HepG2 (cell line): ENCODE data around the gene TEKTIP1. TPM values are rescaled to one million over a fixed set of nuclear protein-coding genes. Genes with fewer than 3 reads are reported as not detected.
A peak's percentile ranks its signal among the peaks of the same experiment; 100 is the strongest.

ENCODE experiments used
- ATAC-seq: fragments of 200-7000 bp; cut with Tn5 transposase; 3 replicates; pipeline ENCODE4 v1.9.1; 2020; ENCODE audit warnings: mild to moderate bottlenecking, moderate library complexity
- BruUV-seq: library from RNA; stranded (reverse); fragments of 400-500 nt; replicated peaks from 2 replicates; lab custom pipeline; 2021; lab: Mats Ljungman, UMichigan
- CTCF ChIA-PET: fragments of 300-600 bp; formaldehyde crosslinking; extraction: SDS; loops from one replicate; lab custom pipeline; 2021; ENCODE audit warnings: low total read pairs, inconsistent platforms, low intra/inter-chr PET ratio; lab: Yijun Ruan, JAX
- POLR2A ChIA-PET: fragments of 350-600 bp; sonication (Branson Sonifier 250); formaldehyde crosslinking; loops from one replicate; lab custom pipeline; 2020; ENCODE audit warnings: antibody characterized with exemption, inconsistent platforms; lab: Yijun Ruan, JAX
- DNase-seq: peaks from one replicate; pipeline ENCODE4 v3.0.0-alpha.2; 2015; ENCODE audit warnings: low spot score
- FAIRE-seq: peaks from 3 replicates; lab custom pipeline; 2011; peaks lifted over from hg19 to GRCh38; lab: Jason Lieb, UNC
- H2AFZ ChIP-seq: one replicate; pipeline ENCODE4 v1.6.1; 2011; ENCODE audit warnings: low read length, inconsistent platforms
- H3K27ac ChIP-seq: fragments of 300-600 bp; 3 replicates; pipeline ENCODE4 v1.8.0; 2011; ENCODE audit warnings: mixed run types, mild to moderate bottlenecking, mixed read lengths, low read length, inconsistent platforms; ENCODE audit not compliant: insufficient read depth; ENCODE audit errors: extremely low read length
- H3K27me3 ChIP-seq, 2 experiments: fragments of 200-600 bp in 1 of 2; 2 replicates in 1 of 2; 3 replicates in 1 of 2; pipeline versions ENCODE4 v1.6.0 to v1.8.0; 2011; ENCODE audit warnings: low read length in 2 of 2, mild to moderate bottlenecking in 2 of 2, moderate library complexity in 2 of 2, inconsistent platforms in 1 of 2; ENCODE audit not compliant: insufficient read depth in 2 of 2, control insufficient read depth in 1 of 2
- H3K36me3 ChIP-seq, 2 experiments: fragments of 200-600 bp in 1 of 2; replicated peaks in 1 of 2; 2 replicates in 1 of 2; 3 replicates in 1 of 2; pipeline versions ENCODE4 v1.5.1 to v1.8.0; 2011; ENCODE audit warnings: low read length in 2 of 2, inconsistent platforms in 1 of 2; ENCODE audit not compliant: insufficient read depth in 2 of 2, control insufficient read depth in 1 of 2
- H3K4me1 ChIP-seq: 2 replicates; pipeline ENCODE4 v1.5.1; 2012; ENCODE audit warnings: low read length, inconsistent platforms; ENCODE audit not compliant: insufficient read depth
- H3K4me2 ChIP-seq: 2 replicates; pipeline ENCODE4 v1.6.0; 2011; ENCODE audit warnings: low read depth, low read length, inconsistent platforms
- H3K4me3 ChIP-seq, 3 experiments: fragments of 200-600 bp in 1 of 3; sonication (generic), shearing (Covaris generic) in 1 of 3; replicated peaks in 1 of 3; 2 replicates each; pipeline ENCODE4 v1.5.1; 2011 to 2016; ENCODE audit warnings: low read length in 3 of 3, inconsistent platforms in 2 of 3, low read depth in 2 of 3, mild to moderate bottlenecking in 2 of 3, control low read depth in 1 of 3, mixed read lengths in 1 of 3; ENCODE audit not compliant: insufficient read depth in 1 of 3
- H3K79me2 ChIP-seq: one replicate; pipeline ENCODE4 v1.6.1; 2011; ENCODE audit warnings: low read length, inconsistent platforms; ENCODE audit not compliant: insufficient read depth
- H3K9ac ChIP-seq: 2 replicates; pipeline ENCODE4 v1.6.0; 2011; ENCODE audit warnings: mild to moderate bottlenecking, low read depth, low read length, inconsistent platforms; ENCODE audit not compliant: insufficient read depth
- H3K9me3 ChIP-seq: 2 replicates; pipeline ENCODE4 v1.5.1; 2012; ENCODE audit warnings: mild to moderate bottlenecking, low read length
- H4K20me1 ChIP-seq: 2 replicates; pipeline ENCODE4 v1.6.0; 2011; ENCODE audit warnings: inconsistent platforms, mild to moderate bottlenecking, low read length, moderate library complexity; ENCODE audit not compliant: insufficient read depth
- FOXJ3 ChIP-seq: sonication (generic); formaldehyde crosslinking; IDR thresholded peaks from 2 replicates; pipeline ENCODE4 v1.4.0; 2020; ENCODE audit warnings: missing genetic modification reagents, mild to moderate bottlenecking, borderline replicate concordance
- MYNN ChIP-seq: sonication (generic); formaldehyde crosslinking; IDR thresholded peaks from 2 replicates; pipeline ENCODE4 v1.4.0; 2020; ENCODE audit warnings: mild to moderate bottlenecking, low read depth, missing genetic modification reagents
- NFE2L2 ChIP-seq: fragments of 150-350 bp; IDR thresholded peaks from 2 replicates; pipeline ENCODE4 v1.6.1; 2014; ENCODE audit warnings: low read length
- NFYB ChIP-seq: sonication (generic); formaldehyde crosslinking; IDR thresholded peaks from 2 replicates; pipeline ENCODE4 v1.4.0; 2020; ENCODE audit warnings: missing genetic modification reagents
- NFYC ChIP-seq: IDR thresholded peaks from 2 replicates; pipeline ENCODE4 v1.6.1; 2016; ENCODE audit warnings: missing genetic modification reagents, missing compliant biosample characterization
- POLR2AphosphoS2 ChIP-seq: IDR thresholded peaks from 2 replicates; pipeline ENCODE4 v1.6.1; 2011; ENCODE audit warnings: low read depth, low read length, improper control_type of control experiment
- POLR2G ChIP-seq: fragments of 200-400 bp; formaldehyde crosslinking; IDR thresholded peaks from 2 replicates; pipeline ENCODE4 v1.6.1; 2018; ENCODE audit warnings: mild to moderate bottlenecking, low read depth, low read length, moderate library complexity
- PRPF4 ChIP-seq: fragments of 200-400 bp; formaldehyde crosslinking; IDR thresholded peaks from 2 replicates; pipeline ENCODE4 v1.6.1; 2016; ENCODE audit warnings: low read length, low read depth; ENCODE audit not compliant: poor library complexity, severe bottlenecking
- RNF2 ChIP-seq: fragments of 450-650 bp; conservative IDR thresholded peaks from 2 replicates; pipeline ENCODE4 v1.6.1; 2016; ENCODE audit warnings: low read depth
- SPEN ChIP-seq: sonication (generic); formaldehyde crosslinking; IDR thresholded peaks from 2 replicates; pipeline ENCODE4 v1.5.1; 2020; ENCODE audit warnings: low read depth, mild to moderate bottlenecking, missing genetic modification reagents
- SRSF4 ChIP-seq: fragments of 200-400 bp; formaldehyde crosslinking; IDR thresholded peaks from one replicate; pipeline ENCODE4 v1.6.1; 2018; ENCODE audit warnings: mild to moderate bottlenecking, low read depth, low read length, moderate library complexity; ENCODE audit not compliant: poor library complexity, severe bottlenecking
- ZBTB7B ChIP-seq: sonication (generic); formaldehyde crosslinking; IDR thresholded peaks from 2 replicates; pipeline ENCODE4 v1.4.0; 2020; ENCODE audit warnings: missing genetic modification reagents
- ZFP41 ChIP-seq: sonication (generic); formaldehyde crosslinking; IDR thresholded peaks from 2 replicates; pipeline ENCODE4 v1.4.0; 2020; ENCODE audit warnings: mild to moderate bottlenecking, missing genetic modification reagents, borderline replicate concordance
- ZNF230 ChIP-seq: sonication (generic); formaldehyde crosslinking; IDR thresholded peaks from 2 replicates; pipeline ENCODE4 v1.4.0; 2020; ENCODE audit warnings: mild to moderate bottlenecking, missing genetic modification reagents
- ZNF30 ChIP-seq: sonication (generic); formaldehyde crosslinking; IDR thresholded peaks from 2 replicates; pipeline ENCODE4 v1.5.0; 2020; ENCODE audit warnings: mild to moderate bottlenecking, missing genetic modification reagents
- ZNF33B ChIP-seq: sonication (generic); formaldehyde crosslinking; IDR thresholded peaks from 2 replicates; pipeline ENCODE4 v1.5.1; 2020; ENCODE audit warnings: mild to moderate bottlenecking, missing genetic modification reagents
- ZNF530 ChIP-seq: sonication (generic); formaldehyde crosslinking; IDR thresholded peaks from 2 replicates; pipeline ENCODE4 v1.5.0; 2020; ENCODE audit warnings: low read depth, mild to moderate bottlenecking, missing genetic modification reagents
- ZNF564 ChIP-seq: sonication (generic); formaldehyde crosslinking; IDR thresholded peaks from 2 replicates; pipeline ENCODE4 v1.8.1; 2023; ENCODE audit warnings: mild to moderate bottlenecking, missing genetic modification reagents
- WGBS: methylation state at CpG from one replicate; pipeline ENCODE4 v1.1.6; 2017; ENCODE audit warnings: low lambda C conversion rate; 5-methylcytosine and 5-hydroxymethylcytosine counted together
- in situ Hi-C: cut with HindIII; loops from 2 replicates; pipeline ENCODE4 v1.10.0; 2017; ENCODE audit warnings: low pct_unique_long_range_greater_than_20kb; ENCODE audit not compliant: extremely low pct_ligation_motif_present
- intact Hi-C: fragments of 100-400 bp; cut with micrococcal nuclease; formaldehyde crosslinking; loops from one replicate; pipeline ENCODE4 v1.10.0; 2022; ENCODE audit not compliant: unreplicated experiment
- polyA plus RNA-seq, 8 experiments: library from polyadenylated mRNA; depleted of rRNA in 3 of 8; stranded (reverse) in 7 of 8; unstranded in 1 of 8; fragments of >200 nt; fragmentation: Illumina TruSeq in 4 of 8; extraction: Trizol in 4 of 8; gene quantifications; 2 replicates each; pipeline versions ENCODE4 v1.2.1 to v1.2.3, GENCODE V29; 2011 to 2016; ENCODE audit warnings: low read depth in 4 of 8, missing spikeins in 1 of 8, mixed read lengths in 1 of 8; ENCODE audit not compliant: insufficient read depth in 1 of 8
- total RNA-seq, 5 experiments: library from RNA; depleted of rRNA; stranded (reverse); fragments of >200 nt; fragmentation: Illumina TruSeq; extraction: Trizol; gene quantifications; 2 replicates each; pipeline ENCODE4 v1.2.3, GENCODE V29; 2016; ENCODE audit warnings: low read depth in 1 of 5
- TF ChIP-seq, protein P1 (sequence below): IDR thresholded peaks from 2 replicates; pipeline ENCODE4 v1.6.1; 2016; ENCODE audit warnings: mild to moderate bottlenecking, missing biosample characterization, missing genetic modification reagents
- TF ChIP-seq, protein P2 (sequence below): IDR thresholded peaks from 2 replicates; pipeline ENCODE4 v1.6.1; 2016; ENCODE audit warnings: low read depth, borderline replicate concordance
- TF ChIP-seq, protein P3 (sequence below): sonication (generic); formaldehyde crosslinking; IDR thresholded peaks from 2 replicates; pipeline ENCODE4 v1.4.0; 2020; ENCODE audit warnings: mild to moderate bottlenecking, missing genetic modification reagents
- TF ChIP-seq, protein P4 (sequence below): sonication (generic); formaldehyde crosslinking; IDR thresholded peaks from 2 replicates; pipeline ENCODE4 v1.5.0; 2020; ENCODE audit warnings: missing genetic modification reagents, mild to moderate bottlenecking, borderline replicate concordance

The TEKTIP1 gene
- total and polyA plus RNA-seq, 2 of the 13 experiments (the other 11 are each of a cell fraction or from before 2014, with no cell fraction given), result not detected

DNA sequence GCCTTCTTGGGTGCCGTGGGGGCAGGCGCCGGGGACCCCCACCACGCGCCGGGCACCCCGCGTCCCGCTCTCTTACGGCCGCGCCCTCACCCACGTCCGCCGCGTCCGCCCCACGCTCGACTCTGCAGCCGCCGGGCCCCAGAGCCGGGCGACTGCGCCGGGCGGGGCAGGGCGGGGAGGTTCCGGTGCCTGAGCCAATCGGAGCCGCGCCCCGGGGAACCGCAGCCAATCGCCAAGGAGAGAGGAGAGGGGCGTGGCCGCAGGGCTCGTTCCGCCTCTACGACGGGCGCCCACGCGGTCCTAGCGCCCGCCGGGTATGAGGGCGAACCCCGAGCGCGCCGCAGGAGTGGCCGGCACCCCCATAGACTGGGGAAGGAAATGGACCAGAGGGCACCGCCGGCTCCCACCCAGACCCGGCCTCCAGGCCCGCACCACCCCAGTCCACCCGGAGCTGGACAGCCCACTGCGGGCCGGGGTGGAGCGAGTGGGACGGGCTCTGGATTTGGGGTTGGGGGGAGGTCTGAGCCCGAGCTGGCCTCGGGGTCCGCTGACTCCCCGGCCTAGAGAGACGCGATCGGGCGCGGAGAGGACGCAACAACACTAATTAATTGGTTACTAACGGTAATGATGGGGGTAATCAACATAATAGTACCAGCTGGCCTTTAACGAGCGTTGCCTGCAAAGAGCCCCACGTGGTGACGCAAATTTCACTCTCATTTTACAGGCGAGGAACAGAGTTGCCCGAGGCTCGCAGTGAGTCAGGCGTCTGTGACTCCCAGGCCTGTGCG is 18.7 kb downstream of the TEKTIP1 start, which contains the start of gene MFSD12:
Gene MFSD12, minus strand, starts transcription at position 126 of the 788 bp plus-strand sequence. CDS start 183 bp downstream, outside the sequence.
- Histone ChIP-seq H3K9ac (peak within 1 kb of the TSS; percentile 87), H2AFZ (no peak within 1 kb of the TSS), H3K4me3 (peak within 1 kb of the TSS; percentile 85 to 95 (median 91)), H3K9me3 (no peaks in the 10 kb centered on the region), H3K36me3 (no peaks in the 10 kb centered on the region), H3K79me2 (peaks cover 14% of the 10 kb centered on the region), H3K4me2 (peak within 1 kb of the TSS; percentile 96), H4K20me1 (no peaks in the 10 kb centered on the region), H3K27me3 (peaks cover 0 to 1% of the 10 kb centered on the region in 2 experiments; a peak in 1 of 5 replicates), H3K27ac (no peak within 1 kb of the TSS), H3K4me1 (peaks cover 57% of the 10 kb centered on the region)
- BruUV-seq, result no TSS peak
- 1% methylated on average over 29 of the region's 81 CpGs for WGBS
- FAIRE-seq (no peak), DNase-seq (peak; percentile 80), ATAC-seq (peak; percentile 92)
- intact Hi-C loops, result no loop called here
- ChIA-PET POLR2A (interaction anchor here (0.7 to 2.3 kb wide), 5 partner anchors 13 to 77 kb away, joined by 3 to 6 read pairs (median 4); partner anchors contain the start of genes DOHH and SMIM24), CTCF (no interaction called here)
- in situ Hi-C loops, result no loop called here
- TF ChIP-seq ZFP41 (CRISPR knock-in tag) (0 out of 2 replicates have a peak, but pooled peaks have one; percentile 60), POLR2AphosphoS2 (no peak), NFYC (CRISPR knock-in tag) (peak; percentile 92), PRPF4 (no peak), FOXJ3 (no peak), ZNF530 (CRISPR knock-in tag) (no peak), NFE2L2 (no peak), ZNF230 (CRISPR knock-in tag) (no peak), MYNN (0 out of 2 replicates have a peak, but pooled peaks have one; percentile 5), NFYB (CRISPR knock-in tag) (peak; percentile 95), ZNF30 (CRISPR knock-in tag) (no peak), SPEN (CRISPR knock-in tag) (peak; percentile 48), ZNF33B (CRISPR knock-in tag) (0 out of 2 replicates have a peak, but pooled peaks have one; percentile 71), ZBTB7B (CRISPR knock-in tag) (peak; percentile 95), SRSF4 (no peak), ZNF564 (CRISPR knock-in tag) (peak; percentile 53; the same call in 1 of the 2 replicates), POLR2G (peak; percentile 78), RNF2 (0 out of 2 replicates have a peak, but pooled peaks have one; percentile 25)
- TF ChIP-seq, protein P1, sequence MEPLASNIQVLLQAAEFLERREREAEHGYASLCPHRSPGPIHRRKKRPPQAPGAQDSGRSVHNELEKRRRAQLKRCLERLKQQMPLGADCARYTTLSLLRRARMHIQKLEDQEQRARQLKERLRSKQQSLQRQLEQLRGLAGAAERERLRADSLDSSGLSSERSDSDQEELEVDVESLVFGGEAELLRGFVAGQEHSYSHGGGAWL (CRISPR knock-in tag), result no peak
- TF ChIP-seq, protein P2, sequence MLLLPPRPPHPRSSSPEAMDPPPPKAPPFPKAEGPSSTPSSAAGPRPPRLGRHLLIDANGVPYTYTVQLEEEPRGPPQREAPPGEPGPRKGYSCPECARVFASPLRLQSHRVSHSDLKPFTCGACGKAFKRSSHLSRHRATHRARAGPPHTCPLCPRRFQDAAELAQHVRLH (CRISPR knock-in tag), result peak; percentile 77; the same call in 1 of the 2 replicates
- TF ChIP-seq, protein P3, sequence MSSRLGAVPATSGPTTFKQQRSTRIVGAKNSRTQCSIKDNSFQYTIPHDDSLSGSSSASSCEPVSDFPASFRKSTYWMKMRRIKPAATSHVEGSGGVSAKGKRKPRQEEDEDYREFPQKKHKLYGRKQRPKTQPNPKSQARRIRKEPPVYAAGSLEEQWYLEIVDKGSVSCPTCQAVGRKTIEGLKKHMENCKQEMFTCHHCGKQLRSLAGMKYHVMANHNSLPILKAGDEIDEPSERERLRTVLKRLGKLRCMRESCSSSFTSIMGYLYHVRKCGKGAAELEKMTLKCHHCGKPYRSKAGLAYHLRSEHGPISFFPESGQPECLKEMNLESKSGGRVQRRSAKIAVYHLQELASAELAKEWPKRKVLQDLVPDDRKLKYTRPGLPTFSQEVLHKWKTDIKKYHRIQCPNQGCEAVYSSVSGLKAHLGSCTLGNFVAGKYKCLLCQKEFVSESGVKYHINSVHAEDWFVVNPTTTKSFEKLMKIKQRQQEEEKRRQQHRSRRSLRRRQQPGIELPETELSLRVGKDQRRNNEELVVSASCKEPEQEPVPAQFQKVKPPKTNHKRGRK (CRISPR knock-in tag), result no peak
- TF ChIP-seq, protein P4, sequence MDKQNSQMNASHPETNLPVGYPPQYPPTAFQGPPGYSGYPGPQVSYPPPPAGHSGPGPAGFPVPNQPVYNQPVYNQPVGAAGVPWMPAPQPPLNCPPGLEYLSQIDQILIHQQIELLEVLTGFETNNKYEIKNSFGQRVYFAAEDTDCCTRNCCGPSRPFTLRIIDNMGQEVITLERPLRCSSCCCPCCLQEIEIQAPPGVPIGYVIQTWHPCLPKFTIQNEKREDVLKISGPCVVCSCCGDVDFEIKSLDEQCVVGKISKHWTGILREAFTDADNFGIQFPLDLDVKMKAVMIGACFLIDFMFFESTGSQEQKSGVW (CRISPR knock-in tag), result no peak
